ENCODE data around the gene KCNK6.

DNA sequence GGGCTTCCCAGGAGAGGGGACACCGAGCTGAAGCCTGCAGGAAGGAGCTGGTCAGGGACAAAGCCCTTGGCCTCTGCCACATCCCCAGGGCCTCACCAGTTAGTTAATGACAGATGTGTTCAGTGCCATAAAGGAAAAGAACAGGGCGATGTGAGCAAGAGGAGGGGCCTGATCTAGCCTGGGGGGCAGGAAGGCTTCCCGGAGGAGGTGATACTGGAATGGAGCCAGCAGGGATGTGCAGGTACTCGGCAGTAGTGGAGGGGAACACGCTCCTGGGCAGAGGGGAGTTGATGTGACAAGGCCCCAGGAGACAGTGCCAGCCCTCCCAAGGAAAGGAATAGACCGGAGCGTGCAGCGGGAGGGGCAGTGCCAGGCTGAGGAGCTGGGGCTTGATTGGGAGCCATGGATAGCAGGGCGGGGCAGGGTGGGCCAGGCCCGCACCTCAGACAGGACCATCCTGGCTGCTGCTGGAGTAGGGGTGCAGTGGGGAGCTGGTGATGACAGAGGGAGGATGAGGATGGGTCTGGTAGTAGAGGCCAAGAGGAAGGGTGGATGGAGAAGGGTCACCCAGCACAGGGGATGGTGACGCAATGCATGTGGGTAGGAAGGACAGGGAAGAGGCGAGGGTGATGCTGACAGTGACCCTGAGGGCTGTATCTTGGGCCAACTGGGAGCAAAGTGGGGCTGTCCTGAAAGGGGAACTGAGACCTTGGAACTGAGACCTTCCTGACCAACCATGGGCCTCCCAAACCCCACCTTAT lies 11.5 kb upstream of the KCNK6 start:
- no peak for TF ChIP-seq CTCF (IDR thresholded peaks at IDR 0.05)
- no peak for TF ChIP-seq ZBTB43 (CRISPR knock-in tag; IDR thresholded peaks at IDR 0.05)

Data from WTC11 (cell line).